HG02759 (cell line): Measurements from ENCODE around the gene ATP2B1.
A peak's percentile ranks its signal among the peaks of the same experiment; 100 is the strongest.

Experiments
- ATAC-seq: cut with Tn5 transposase; IDR thresholded peaks from one replicate; pipeline ENCODE4 v1.9.1; 2021; ENCODE audit warnings: mild to moderate bottlenecking, moderate library complexity; ENCODE audit not compliant: unreplicated experiment

ATP2B1 gene

DNA sequence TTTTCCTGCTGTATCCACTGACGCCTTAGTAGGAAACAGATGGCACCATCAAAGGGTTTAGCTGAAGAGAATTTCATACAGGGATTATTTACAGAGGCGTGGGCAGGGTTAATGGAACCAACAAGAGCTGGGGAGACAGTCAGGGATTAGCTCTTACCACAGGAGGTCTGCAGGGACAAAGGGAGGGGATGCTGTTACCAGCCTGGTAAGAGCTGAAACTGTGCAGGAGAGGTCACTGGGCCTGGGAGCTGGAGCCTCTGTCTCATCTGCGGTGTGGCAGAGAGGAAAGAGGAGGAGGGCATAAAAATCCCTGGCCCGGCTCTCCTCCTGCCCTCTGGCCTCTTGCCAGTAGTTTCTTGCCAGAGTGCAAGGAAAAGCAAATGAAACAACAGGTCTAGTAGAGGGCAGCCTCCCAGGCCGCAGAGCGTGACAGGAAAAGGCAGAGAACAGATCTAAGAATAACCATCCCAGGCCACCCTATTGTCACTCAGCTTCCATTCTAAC, 163.9 kb downstream of the ATP2B1 start:
- ATAC-seq = peak; percentile 35

GRCh38 chr12:89544022-89544421, 164.6 kb downstream of the ATP2B1 start:
- ATAC-seq = no peak

DNA sequence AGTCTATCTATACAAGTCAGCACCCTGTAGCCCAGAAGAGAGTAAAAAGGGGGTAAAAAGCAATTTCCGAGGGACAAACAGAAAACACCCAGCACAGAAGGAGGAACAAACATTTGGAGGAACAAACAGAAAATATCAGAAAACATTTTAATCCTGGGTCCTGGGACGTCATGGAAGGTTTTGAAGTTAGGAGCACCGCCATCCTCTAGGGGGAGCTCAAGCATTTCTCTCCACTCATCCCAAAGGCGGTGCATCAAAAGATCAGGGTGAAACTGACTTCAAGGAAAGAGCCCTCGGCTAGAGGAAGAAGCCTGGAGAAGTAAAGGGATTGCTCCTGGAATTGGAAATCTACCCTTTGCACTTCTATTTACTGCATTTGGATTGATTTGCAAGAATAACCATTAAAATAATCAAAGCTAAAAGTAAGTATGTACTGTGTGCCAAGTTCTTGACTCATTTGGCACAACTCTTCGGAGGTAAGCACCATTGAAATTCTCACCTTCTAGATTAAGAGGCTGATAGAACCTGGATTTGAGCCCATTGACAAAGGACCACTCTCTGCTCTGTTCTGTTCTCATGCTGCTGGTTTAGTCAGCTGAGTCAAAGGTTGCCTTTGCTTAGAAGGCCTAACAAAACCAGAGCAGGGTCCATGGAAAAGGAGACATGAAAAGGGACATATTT, 165.6 kb downstream of the ATP2B1 start:
- peak; percentile 76 for ATAC-seq

- no peak for ATAC-seq
These were observed 166.4 kb downstream of the ATP2B1 start for GRCh38 chr12:89542236-89542635.

DNA sequence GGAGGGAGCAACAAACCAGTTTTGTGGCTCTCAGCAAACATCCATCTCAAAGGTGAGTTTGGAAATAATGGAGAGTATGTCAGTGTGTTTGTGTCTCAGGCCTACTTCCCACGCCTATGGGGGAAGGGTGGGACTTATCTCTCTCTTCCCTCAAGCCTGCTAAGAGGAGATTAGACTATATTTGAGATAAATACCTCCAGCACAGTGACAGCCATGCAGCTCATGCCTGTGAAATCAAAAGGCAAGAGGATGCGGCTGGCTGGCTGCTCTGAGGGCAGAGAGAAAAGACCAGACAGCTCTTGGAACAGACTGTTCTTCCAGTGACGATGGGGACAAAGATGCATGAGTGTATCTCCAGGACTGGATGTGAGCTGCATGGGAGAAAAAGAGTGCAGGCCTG, 168.1 kb downstream of the ATP2B1 start:
- ATAC-seq = no peak

GRCh38 chr12:89539426-89540223, 169.0 kb downstream of the ATP2B1 start:
- ATAC-seq = no peak

GRCh38 chr12:89538897-89539296, 169.7 kb downstream of the ATP2B1 start:
- ATAC-seq = no peak
